A673 (cell line): ENCODE results near the gene PHF14. TPM values are rescaled to one million over a fixed set of nuclear protein-coding genes. Genes with fewer than 3 reads are reported as not detected.

Experiments
- BruUV-seq: library from RNA; stranded (reverse); fragments of 400-500 nt; replicated peaks from 2 replicates; lab custom pipeline; 2021; lab: Mats Ljungman, UMichigan
- CTCF ChIA-PET: fragments of 300-600 bp; sonication (Branson Sonifier 250); formaldehyde crosslinking; loops from one replicate; lab custom pipeline; 2022; ENCODE audit warnings: antibody characterized with exemption; lab: Charles Lee
- POLR2A ChIA-PET: fragments of 300-600 bp; sonication (Branson Sonifier 250); formaldehyde crosslinking; loops from one replicate; lab custom pipeline; 2022; ENCODE audit warnings: antibody characterized with exemption; ENCODE audit not compliant: low non-redundant PET; lab: Charles Lee
- DNase-seq: peaks from one replicate; pipeline ENCODE4 v3.0.0-alpha.2; 2015; ENCODE audit warnings: low spot score
- H3K27ac ChIP-seq: fragments of 200-600 bp; sonication (generic); 2 replicates; pipeline ENCODE4 v1.5.1; 2016; ENCODE audit warnings: mixed run types, low read depth, mild to moderate bottlenecking, mixed read lengths, antibody characterized with exemption, low read length; ENCODE audit not compliant: poor library complexity, severe bottlenecking
- H3K27me3 ChIP-seq: fragments of 200-600 bp; sonication (generic); replicated peaks from 2 replicates; pipeline ENCODE4 v1.6.1; 2017; ENCODE audit warnings: mixed run types, low read depth, mild to moderate bottlenecking, mixed read lengths, antibody characterized with exemption, low read length; ENCODE audit not compliant: insufficient read depth, poor library complexity
- H3K36me3 ChIP-seq: fragments of 200-600 bp; sonication (generic); 2 replicates; pipeline ENCODE4 v1.6.1; 2016; ENCODE audit warnings: mixed run types, mild to moderate bottlenecking, mixed read lengths, antibody characterized with exemption, low read length; ENCODE audit not compliant: insufficient read depth, poor library complexity, severe bottlenecking
- H3K4me1 ChIP-seq: fragments of 200-600 bp; sonication (generic); 2 replicates; pipeline ENCODE4 v1.6.1; 2017; ENCODE audit warnings: mixed run types, mild to moderate bottlenecking, mixed read lengths, antibody characterized with exemption, low read length; ENCODE audit not compliant: insufficient read depth, poor library complexity, severe bottlenecking
- H3K4me3 ChIP-seq: fragments of 200-600 bp; sonication (generic); 2 replicates; pipeline ENCODE4 v1.5.1; 2016; ENCODE audit warnings: low read depth, mixed run types, mild to moderate bottlenecking, mixed read lengths, low read length; ENCODE audit not compliant: poor library complexity, severe bottlenecking
- H3K9me3 ChIP-seq: fragments of 200-600 bp; sonication (generic); 2 replicates; pipeline ENCODE4 v1.6.1; 2016; ENCODE audit warnings: mixed run types, low read depth, mild to moderate bottlenecking, mixed read lengths, antibody characterized with exemption, low read length; ENCODE audit not compliant: poor library complexity, severe bottlenecking
- EZH2 ChIP-seq: fragments of 200-600 bp; sonication (generic); IDR thresholded peaks from 2 replicates; pipeline ENCODE4 v1.6.1; 2017; ENCODE audit warnings: borderline replicate concordance, low read depth, mild to moderate bottlenecking, mixed read lengths, antibody characterized with exemption, low read length; ENCODE audit not compliant: poor library complexity, severe bottlenecking
- intact Hi-C: fragments of 100-400 bp; cut with micrococcal nuclease; formaldehyde crosslinking; loops from one replicate; pipeline ENCODE4 v1.10.0; 2022; ENCODE audit not compliant: unreplicated experiment
- total RNA-seq: library from RNA; stranded (reverse); gene quantifications from 2 replicates; pipeline ENCODE4 v1.2.3, GENCODE V29; 2021
- TF ChIP-seq, protein P1 (sequence below): fragments of 300-800, 200-600 bp; sonication (generic); conservative IDR thresholded peaks from 2 replicates; pipeline ENCODE4 v1.5.1; 2017; ENCODE audit warnings: low read depth, mild to moderate bottlenecking, antibody characterized with exemption, low read length, moderate library complexity, mixed read lengths

PHF14 gene
- total RNA-seq, 1 experiment from 2014 or later: 79.5 TPM

- POLR2A ChIA-PET: no interaction called here
- peaks cover 35% of the 10 kb centered on the region for H3K36me3 ChIP-seq
- H3K4me1 ChIP-seq: peaks cover 7% of the 10 kb centered on the region
- H3K9me3 ChIP-seq: no peaks in the 10 kb centered on the region
- no peak overlapping the region for H3K4me3 ChIP-seq
- no peak for DNase-seq
- no TSS peak for BruUV-seq
- no peaks in the 10 kb centered on the region for H3K27me3 ChIP-seq
- CTCF ChIA-PET: no interaction called here
- intact Hi-C loops: loop anchor here (10.0 kb wide), 1 partner anchor 414 kb away; no protein-coding TSS in a partner anchor
- no peak for TF ChIP-seq EZH2
- TF ChIP-seq, protein P1, sequence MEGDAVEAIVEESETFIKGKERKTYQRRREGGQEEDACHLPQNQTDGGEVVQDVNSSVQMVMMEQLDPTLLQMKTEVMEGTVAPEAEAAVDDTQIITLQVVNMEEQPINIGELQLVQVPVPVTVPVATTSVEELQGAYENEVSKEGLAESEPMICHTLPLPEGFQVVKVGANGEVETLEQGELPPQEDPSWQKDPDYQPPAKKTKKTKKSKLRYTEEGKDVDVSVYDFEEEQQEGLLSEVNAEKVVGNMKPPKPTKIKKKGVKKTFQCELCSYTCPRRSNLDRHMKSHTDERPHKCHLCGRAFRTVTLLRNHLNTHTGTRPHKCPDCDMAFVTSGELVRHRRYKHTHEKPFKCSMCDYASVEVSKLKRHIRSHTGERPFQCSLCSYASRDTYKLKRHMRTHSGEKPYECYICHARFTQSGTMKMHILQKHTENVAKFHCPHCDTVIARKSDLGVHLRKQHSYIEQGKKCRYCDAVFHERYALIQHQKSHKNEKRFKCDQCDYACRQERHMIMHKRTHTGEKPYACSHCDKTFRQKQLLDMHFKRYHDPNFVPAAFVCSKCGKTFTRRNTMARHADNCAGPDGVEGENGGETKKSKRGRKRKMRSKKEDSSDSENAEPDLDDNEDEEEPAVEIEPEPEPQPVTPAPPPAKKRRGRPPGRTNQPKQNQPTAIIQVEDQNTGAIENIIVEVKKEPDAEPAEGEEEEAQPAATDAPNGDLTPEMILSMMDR: no peak
- no peak overlapping the region for H3K27ac ChIP-seq
Observed at GRCh38 chr7:10930551-10930950, 43.1 kb upstream of the PHF14 start.

- peaks cover 41% of the 10 kb centered on the region for H3K36me3 ChIP-seq
- BruUV-seq: no TSS peak
- H3K9me3 ChIP-seq: no peaks in the 10 kb centered on the region
- no peaks in the 10 kb centered on the region for H3K27me3 ChIP-seq
- peaks cover 10% of the 10 kb centered on the region for H3K4me1 ChIP-seq
- TF ChIP-seq, protein P1: no peak
- no peak for TF ChIP-seq EZH2
- no peak overlapping the region for H3K27ac ChIP-seq
- POLR2A ChIA-PET: no interaction called here
- intact Hi-C loops: loop anchor here (10.0 kb wide), 1 partner anchor 414 kb away; no protein-coding TSS in a partner anchor
- no peak for DNase-seq
- no peak overlapping the region for H3K4me3 ChIP-seq
- CTCF ChIA-PET: no interaction called here
Observed at GRCh38 chr7:10931161-10931560, 42.5 kb upstream of the PHF14 start.

DNA sequence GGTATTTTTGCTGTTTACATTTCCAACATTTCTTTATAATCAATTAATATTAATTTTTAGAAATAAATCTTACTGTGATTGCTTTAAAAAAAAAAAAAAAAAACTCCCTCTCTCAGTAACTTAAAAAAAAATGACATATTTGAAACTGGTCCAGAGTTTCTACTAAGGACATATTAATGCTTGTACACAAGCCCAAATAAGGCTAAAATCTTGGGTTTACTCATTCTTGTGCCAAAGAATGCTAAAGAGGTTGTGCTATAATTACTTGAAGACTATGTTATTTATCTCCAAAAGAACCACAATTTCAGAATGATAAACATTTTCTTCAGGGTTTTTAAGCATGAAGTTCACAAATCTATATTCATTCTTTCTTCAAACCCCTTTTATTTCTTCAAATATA is 39.4 kb upstream of the PHF14 start:
- H3K4me1 ChIP-seq: peaks cover 18% of the 10 kb centered on the region
- no peak overlapping the region for H3K27ac ChIP-seq
- no peaks in the 10 kb centered on the region for H3K27me3 ChIP-seq
- H3K4me3 ChIP-seq: no peak overlapping the region
- DNase-seq: no peak
- intact Hi-C loops: loop anchor here (10.0 kb wide), 1 partner anchor 411 kb away; no protein-coding TSS in a partner anchor
- no peaks in the 10 kb centered on the region for H3K9me3 ChIP-seq
- CTCF ChIA-PET: no interaction called here
- TF ChIP-seq EZH2: no peak
- TF ChIP-seq, protein P1: no peak
- POLR2A ChIA-PET: no interaction called here
- BruUV-seq: no TSS peak
- H3K36me3 ChIP-seq: peaks cover 65% of the 10 kb centered on the region
